GM12873 (cell line): Measurements from ENCODE around the gene EMILIN3.

Experiments used
- CTCF ChIP-seq: IDR thresholded peaks from 2 replicates; pipeline ENCODE4 v1.5.1; 2012; ENCODE audit warnings: low read depth, mild to moderate bottlenecking, moderate library complexity, low read length, control low read depth; ENCODE audit not compliant: insufficient read depth; ENCODE audit errors: missing control alignments

EMILIN3 gene

GRCh38 chr20:41340327-41341055, 26.1 kb downstream of the EMILIN3 start, which contains the start of gene LPIN3:
Gene LPIN3 (plus strand): TSS chr20:41340821. CDS start chr20:41345804, 4,983 bp downstream.
- no peak for TF ChIP-seq CTCF

GRCh38 chr20:41339957-41340326, 26.7 kb downstream of the EMILIN3 start:
- peak; percentile 95 for TF ChIP-seq CTCF

- no peak for TF ChIP-seq CTCF
Observed at GRCh38 chr20:41336711-41337492, 29.7 kb downstream of the EMILIN3 start.

- no peak for TF ChIP-seq CTCF
Observed at GRCh38 chr20:41335591-41335990, 31.0 kb downstream of the EMILIN3 start.

GRCh38 chr20:41334443-41335421, 31.9 kb downstream of the EMILIN3 start:
- no peak for TF ChIP-seq CTCF

- no peak for TF ChIP-seq CTCF
Observed at GRCh38 chr20:41334036-41334435, 32.6 kb downstream of the EMILIN3 start.
